ENCODE results near the gene ADH1A.

- TF ChIP-seq CTCF (IDR thresholded peaks at IDR 0.05), result no peak
- TF ChIP-seq POLR2AphosphoS5 (IDR thresholded peaks at IDR 0.05), result no peak
Observed at GRCh38 chr4:99310389-99310788, 19.6 kb upstream of the ADH1A start.

Data from sigmoid colon (tissue), 4 donors.